Daoy (cell line): ENCODE results near the gene IGSF22. TPM values are rescaled to one million over a fixed set of nuclear protein-coding genes. Genes with fewer than 3 reads are reported as not detected.

Experiments used
- DNase-seq: peaks from one replicate; pipeline ENCODE4 v3.0.0-alpha.2; 2015; ENCODE audit warnings: low read depth
- total RNA-seq: library from RNA; depleted of rRNA; stranded (reverse); fragments of >200 nt; shearing (Covaris generic); gene quantifications from 2 replicates; pipeline ENCODE4 v1.2.3, GENCODE V29; 2014; rRNA removed

IGSF22 gene
- total RNA-seq, result not detected in 2 replicates

DNA sequence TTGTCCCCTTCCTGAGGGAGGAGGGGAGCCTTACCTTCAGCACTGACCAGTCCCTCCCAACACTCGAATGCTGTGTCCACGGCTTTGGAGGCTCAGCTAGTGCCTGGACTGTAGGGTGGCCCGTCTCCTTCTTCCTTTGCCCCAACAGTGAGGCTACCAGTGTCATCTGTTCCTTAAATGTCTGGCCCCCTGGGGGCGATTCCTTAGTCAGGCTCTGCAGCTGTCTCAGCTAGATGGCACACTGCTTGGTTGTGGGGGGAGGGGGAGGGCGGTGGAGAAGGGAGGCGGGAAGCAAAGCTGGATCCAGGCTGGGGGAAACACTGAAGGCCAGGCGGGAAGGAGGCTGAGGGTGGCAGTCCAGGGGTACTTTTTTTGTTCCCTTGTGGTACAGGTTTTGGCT, at the start of gene IGSF22:
TSS of gene IGSF22 (minus strand) at position 149 of the 400 bp plus-strand sequence. CDS start 1,952 bp downstream, outside the sequence.
- DNase-seq, result no peak

DNA sequence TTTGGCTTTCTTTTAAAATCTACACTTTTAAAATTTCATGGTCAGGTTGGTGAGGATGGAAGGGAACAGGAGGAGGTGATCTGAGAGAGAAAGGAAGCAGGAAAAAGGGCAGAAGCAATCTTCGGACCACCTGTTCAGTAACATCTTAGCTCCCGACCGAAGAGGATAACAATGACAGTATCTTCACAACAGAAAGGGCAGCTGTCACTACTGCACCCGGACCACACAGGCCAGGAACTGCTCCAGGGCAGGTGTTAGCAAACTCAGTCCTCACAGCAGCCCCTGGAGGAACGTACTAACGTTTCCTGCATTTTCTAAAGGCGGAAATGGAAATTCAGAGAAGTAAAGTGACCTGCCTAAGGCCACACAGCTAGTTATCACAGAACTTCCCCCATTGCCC, 48.8 kb upstream of the IGSF22 start:
- DNase-seq, result no peak

DNA sequence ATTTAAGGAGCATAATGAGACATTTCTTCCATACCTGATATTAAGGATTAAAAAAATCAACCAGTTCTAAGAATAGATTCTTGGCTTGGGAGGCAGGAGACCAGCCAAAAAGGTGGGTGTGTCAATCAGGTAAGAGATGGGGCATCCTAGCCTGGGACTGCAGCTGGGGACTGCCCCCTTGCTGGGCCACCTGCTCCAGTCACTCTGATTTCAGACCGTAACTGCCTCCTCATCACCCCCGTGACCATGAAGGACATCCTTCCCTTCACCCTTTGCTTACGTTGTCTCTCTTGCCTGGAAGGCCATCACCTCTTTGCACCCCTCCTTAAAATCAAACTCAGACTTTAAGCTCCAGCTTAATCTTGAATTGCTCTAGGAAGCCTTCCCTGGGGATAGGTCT, 47.7 kb upstream of the IGSF22 start:
- no peak for DNase-seq

DNA sequence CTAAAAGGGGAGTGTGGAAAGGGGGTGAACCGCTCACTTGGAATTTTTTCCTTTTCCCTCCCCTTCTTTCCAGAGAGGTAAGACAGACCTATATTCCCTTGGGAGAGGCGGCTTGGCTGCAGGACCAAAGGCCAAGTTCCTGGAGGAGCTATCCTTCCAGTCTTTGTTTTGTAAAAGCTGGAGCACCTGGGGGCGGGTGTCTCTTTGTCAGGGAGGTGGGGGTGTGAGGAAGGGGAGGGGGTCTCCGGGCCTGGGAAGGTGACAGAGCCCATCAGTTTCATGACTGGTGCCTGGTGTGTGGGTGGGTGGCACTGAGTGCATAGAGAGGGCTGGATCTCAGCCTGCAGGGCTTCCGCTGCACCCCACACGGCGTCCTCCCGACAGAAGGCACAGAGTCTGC, 47.1 kb upstream of the IGSF22 start:
- no peak for DNase-seq

DNA sequence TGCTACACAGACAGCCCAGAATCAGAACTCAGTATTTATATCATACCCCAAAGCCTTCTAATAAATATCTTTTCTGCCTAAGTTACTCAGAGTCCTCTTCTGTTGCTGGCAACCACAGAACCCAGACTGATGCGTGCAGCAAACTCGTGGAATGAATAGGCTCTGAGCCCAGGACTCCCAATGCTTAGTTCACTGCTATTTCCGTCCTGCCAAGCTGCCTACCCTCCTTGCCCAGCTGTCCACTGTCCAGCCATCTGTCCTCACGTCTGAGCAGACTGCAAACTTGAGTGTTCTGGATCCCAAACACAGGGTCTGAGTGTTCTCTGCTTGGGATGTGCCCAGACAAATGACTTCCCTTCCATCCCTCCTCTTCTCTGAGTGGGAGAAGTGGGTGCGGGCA, 46.2 kb upstream of the IGSF22 start:
- no peak for DNase-seq

DNA sequence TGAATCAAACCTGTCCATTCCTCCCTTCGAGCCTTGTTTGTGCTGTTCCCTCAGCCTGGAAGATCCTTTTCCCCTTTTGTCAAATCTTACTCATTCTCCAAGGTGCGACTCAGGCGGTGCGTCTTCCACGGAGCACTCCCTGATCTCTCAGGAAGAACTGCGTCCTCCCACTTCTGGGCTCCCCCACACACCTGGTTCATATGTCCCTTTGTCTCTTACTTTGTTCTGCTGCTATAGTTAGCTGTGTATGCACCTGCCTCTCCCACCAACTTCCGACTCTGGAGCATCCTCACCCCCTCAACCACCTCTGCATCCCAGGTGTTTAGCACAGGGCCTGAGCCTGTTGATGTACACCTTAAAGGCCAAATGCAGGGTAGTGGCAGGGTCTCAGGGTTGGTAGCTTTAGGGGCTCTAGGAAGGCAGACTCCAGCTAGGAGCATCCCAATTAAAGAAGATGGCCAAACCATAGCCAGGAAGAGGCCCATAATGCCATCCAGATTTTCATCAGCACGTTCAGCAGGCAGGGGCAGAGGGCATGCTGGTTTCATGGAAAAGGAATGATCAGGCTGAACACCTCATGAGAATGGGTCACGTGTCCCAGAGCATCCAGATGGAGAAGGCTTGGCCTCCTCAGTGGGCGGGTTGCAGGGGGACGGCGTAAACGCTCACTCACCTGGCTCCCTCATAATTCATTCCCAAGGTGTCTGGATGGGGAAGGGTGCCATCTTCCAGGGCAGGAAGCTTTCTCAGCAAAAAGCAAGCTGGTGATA, 45.5 kb upstream of the IGSF22 start:
- no peak for DNase-seq

DNA sequence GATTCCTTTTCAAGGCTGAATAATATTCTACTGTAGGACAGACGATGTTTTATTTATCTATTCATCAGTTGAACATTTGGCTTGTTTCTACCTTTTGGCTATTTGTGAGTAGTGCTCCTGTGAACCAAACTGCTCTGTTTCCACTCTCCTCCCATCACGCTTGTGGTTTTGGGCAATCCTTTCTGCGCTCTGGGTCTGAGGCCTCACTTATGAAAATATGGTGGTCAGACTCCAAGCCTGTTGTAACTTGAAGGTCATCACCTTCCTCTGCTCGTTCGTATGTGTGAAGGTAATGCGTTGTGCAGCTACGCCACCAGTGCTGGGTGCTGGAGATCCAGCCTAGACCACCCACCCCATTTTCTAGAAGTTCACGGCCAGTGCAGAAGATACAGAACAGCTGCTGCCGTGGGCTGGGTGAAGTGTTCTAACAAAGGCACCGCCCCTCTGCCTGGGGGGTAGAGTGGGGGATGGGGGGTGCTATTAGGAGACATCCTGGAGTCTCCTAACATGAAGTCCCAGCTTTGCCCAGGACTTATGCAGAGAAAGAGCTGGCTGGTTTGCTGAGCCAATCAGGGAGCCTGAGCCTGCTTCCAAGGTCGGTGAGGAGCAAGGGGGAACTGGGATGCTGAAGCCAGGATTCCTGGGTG, 44.6 kb upstream of the IGSF22 start:
- no peak for DNase-seq

DNA sequence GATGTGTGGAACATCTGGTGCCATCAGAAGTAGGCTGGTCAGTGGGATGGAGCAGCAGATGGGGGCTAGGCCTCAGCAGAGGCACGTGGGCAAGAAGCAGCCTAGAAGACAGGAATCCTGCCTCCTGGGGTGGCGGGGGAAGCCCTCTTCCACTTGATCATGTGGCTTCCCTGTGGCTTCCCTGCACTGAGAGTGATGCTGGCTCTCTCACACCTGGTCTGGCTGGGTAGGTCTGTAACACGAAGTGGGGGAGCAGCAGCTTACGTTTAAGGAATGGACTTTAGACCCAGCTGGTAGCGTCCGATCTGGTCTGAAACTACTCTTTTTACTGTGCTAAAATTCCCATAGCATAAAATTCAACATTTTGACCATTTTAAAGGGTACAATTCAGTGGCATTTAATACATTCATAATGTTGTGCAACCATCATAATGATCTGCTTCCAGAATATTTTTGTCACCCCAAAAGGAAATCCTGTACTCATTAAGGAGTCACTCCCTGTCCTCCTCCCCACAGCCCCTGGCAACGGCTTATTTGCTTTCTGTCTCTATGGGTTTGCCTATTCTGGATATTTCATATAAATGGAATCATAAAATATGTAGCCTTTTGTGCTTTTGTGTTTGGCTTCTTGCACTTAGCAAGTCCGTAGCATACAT, 43.9 kb upstream of the IGSF22 start:
- DNase-seq, result no peak

DNA sequence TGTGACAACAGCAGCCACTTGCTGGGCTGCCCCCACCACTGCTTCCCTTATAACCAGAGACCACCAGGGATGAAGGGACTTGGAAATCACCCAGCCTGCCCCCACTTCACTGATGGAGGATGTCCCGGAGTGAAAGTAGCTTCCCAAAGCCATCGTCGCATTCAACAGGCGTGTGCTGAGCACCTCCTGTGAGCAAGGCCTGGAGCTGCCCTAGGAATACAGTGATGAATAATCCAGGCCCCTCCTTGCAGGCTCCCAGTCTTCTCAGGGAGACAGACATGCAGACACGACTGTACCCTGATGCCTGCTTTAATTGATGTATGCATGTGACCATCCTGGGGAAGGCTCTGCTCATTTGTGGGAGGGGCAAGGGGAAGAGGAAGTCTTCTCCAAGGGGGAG, 43.0 kb upstream of the IGSF22 start:
- no peak for DNase-seq

DNA sequence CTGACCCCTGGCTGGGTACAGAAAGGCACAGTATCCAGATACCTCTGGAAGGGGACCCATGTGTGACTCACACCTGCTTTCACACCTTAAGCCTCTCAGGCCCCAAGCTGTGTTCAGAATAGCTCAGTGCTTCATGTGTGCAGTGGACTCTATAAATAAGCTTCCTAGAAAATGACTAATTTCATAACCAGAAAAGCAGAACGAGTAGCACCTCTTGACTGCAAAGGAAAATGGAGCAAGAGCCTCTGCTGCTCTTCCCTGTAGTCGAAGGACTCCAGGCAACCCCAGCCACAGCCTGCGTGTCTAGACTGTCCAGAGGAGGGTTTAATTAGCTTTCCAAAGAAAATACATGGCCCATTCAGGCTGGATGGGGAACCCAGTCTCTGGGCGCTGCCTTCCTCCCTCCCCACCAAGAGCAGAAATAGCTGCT, 42.5 kb upstream of the IGSF22 start:
- DNase-seq, result no peak

DNA sequence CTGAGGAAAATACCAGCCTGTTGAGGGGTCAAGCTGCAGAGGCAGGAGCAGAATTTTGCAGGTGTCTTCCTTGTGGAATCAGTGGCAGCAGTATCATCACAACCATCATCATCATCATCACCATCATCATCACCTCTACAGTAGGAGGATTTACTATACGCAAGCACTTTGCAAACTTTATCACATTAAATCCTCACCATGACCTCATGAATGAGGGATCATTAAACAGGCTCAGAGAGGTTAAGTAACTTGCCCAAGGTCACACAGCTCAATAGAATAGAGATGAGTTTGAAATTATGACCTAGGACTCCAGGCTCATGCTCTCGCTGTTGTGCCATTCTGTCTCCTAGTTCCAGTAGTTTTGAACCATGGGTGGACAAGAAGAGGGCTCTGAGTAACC, 40.0 kb upstream of the IGSF22 start:
- DNase-seq, result no peak

DNA sequence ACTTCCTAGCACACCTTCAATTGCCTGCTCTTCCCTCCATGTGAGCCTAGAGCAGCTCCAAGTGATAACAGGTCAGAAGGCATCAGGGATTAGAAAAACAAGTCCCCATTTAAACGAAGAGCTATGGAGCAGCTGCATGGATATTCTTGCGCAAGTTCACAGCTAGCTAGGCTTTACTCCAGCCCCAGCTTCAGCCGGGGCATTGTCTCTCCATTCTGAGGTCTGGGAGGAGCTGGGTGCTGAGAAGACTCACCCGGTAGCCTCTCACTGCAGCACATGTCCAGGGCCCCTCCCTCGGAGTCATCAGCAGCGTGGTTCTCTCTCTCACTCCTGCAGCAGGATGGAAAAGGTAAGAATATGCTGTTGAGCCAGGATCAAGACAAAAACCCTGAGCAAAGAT, 39.6 kb upstream of the IGSF22 start:
- no peak for DNase-seq

DNA sequence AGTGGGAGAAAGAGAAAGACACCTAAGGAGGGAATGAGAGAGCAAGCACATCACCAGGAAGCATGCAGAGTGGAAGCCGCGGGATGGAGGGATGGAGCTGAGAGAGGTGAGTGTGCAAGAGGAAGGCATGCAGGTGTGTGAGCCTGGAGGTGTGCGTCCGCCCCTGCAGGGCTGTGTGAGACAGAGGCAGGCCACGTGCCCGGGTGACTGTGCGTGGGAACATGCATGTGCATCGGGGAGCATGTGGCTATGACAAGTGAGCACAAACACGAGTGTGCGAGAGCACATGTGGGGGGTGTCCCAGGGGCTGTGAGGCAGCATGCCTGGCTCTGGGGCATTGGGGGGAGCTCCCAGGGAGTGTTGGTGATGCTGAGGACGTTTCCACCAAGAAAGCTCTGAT, 35.8 kb upstream of the IGSF22 start:
- DNase-seq, result no peak

DNA sequence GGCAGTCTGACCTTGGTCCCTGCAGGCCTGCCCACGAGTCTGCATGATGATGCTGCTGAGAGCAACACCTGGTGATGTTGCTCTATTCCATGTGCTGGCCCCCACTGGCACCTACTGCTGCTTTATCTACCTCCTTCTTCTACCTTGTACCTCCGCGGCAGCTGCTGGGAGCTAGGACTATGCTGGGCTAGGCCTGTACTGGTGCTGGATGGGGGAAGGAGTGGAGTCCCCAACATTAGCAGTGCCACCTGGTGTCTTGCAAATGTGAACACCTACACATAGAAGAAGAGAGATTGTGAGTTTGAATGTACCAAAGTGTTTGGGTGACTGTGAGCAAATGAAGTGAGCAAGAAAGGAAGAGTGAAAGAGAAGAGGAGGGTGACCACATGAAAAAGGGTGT, 35.2 kb upstream of the IGSF22 start:
- DNase-seq, result no peak

DNA sequence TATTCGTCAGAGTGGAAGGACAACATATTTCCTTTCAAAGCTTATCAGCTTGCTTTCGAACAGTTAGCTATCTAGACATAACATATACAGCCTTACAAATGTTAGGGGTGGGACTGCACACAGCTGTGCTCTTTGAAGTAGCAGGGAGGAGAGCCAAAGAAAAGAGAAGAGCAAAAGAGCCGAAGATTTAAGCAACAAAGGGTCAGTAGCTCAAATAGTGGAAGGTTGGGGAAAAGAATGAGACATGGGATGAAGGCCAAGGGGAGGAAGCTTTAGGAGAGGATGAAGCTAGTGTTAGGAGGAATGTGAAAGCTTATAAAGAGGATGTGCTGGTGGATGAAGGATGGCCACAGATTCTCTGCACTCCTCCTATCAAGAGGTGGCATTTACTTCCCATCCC, 31.8 kb upstream of the IGSF22 start:
- DNase-seq, result no peak

DNA sequence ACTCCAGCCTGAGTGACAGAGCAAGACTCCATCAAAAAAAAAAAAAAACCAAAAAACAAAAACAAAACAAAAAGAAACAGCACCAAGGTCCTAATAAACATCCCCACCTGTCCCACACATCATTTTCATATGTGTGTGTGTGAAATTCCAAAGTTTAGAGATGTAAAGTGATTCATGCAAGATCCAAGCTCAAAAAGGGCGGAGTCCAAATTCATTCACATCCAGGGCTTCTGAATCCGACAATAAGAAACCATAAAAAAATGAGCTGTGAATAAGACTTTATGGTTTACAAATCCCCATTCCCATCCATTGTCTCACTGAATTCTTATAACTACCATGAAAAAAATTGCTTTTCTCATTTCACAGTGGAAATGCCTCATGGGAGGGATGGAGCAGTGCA, 30.9 kb upstream of the IGSF22 start:
- DNase-seq, result no peak

DNA sequence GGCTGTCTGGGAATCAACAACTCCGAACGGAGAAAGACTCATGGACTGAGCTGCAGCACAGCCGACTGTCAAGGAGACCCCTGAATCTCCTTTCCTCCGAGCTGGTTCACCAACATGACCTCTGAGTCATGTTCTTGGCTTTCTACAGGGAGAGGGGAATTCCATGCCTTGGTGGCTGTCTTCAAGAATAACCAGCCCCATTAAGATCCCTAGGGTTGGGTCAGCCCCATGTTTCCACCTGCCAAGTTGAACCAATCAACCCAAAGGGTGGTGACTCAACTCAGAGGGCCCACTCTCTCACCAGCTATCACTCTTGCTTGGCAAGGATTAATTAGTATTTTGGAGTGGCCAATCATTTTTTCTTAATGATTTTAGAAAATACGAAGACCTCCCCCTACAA, 28.3 kb upstream of the IGSF22 start:
- peak; percentile 52 for DNase-seq

DNA sequence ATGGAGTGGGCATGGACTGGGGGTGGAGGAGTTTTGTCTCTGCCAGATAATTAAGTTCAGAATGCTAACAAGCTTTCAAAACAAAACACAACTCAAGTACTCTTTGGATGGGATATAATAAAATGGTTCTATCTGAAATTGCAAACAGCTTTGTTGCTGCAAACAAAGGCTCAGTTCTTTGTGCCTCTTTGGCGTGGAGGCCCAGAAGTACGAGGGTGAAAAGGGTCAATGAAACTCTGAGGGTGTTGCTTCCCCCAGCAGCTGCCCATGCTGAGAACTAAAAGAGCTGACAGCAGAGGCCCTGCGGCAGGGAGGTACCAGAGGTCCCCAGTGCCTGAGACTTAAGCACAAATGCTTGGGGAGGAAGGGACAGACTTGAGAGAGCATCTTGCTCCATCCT, 26.5 kb upstream of the IGSF22 start:
- no peak for DNase-seq

DNA sequence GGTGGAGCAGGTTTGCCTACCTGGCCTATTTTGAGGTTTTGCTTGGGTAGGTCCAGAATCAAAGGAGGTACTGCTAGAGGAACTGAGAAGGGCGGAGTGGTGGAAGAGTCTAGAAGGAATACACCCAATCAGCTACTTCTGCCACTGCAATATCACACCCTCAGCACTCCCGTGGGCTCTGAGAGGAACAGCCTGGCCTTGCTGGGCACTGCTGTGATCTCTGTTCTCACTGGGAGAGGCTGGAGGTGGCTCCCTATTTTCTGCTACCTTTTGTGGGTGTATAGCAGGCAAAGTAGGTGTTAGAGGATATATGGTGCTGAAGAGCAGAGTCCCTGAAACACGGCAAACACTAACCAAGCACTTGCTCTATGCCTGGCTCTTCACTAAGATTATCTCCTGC, 25.0 kb upstream of the IGSF22 start:
- DNase-seq, result no peak

DNA sequence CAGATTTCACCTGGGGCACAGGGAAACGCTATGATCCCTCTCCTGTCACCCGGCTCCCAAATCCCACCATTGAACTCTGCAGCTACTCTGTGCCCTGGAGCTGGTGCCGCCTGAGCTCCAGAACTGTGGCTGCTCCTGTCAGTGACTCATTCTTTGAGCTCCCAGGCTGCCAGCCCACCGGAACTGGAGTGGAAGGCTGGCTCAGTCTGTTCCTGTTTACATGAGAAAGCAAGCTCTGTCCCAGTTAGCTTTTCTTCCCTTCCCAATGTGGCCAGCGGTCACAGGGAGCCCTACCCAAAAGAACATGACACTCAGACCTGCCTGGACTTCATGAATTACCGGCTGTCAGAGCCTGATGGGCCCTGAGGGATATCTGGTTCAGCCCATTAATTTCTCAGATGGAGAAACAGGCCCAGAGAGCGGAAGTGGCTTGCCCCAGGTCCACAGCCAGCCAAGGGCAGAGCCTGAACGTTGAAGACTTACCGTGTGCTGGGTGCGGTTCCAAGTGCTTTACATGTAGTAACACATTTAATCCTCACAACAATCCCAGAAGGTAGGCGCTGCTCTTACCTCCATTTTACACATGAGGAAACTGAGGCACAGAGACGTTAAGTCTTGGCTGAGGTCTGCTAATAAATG, 23.8 kb upstream of the IGSF22 start:
- DNase-seq, result peak; percentile 89

DNA sequence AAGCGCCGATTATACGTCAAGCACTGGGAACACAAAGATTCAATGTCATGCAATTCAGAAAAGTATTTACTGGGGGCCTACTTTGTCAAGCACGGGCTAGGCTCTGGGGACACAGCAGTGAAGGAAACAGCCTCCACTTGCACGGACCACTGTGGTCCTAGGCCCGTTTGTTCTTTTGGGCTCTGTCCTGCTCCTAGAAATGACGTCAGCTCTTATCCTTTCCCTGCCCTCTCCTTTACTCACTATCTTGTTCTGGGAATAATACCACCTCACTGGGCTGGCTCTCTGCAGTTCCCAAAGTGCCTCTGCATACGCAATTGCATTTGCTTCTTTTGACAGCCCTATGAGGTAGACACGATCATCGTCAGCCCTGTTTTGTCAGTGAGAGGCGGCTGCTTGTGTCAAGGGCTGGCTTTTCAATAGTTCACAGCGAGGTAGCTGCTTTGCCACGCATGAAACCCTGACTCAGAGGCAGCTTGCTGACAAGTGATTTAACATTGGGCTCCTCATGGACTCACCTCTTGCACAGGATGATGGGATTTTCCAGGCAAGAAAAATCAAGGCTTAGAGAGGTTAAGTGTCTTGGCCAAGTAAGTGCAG, 22.9 kb upstream of the IGSF22 start:
- DNase-seq, result peak; percentile 17

DNA sequence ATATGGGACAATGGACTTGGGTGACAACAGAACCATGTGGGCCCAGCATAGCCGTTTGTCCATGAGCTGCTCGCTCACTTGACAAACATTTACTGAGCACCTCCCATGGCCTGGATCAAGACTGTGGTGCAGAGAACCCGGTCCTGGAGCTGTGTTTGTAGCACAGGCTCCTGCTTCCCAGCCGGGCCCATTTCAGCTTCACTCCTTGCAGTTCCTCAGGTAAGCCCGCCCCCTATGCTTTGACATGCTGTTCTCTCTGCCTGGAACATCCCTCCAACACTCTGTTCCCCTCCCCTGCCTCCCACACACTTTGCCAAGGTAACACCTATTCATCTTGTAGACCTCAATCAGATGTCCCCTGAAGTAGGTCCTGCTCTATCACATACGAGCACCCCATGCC, 19.3 kb upstream of the IGSF22 start:
- no peak for DNase-seq
